Measurements from ENCODE around the gene ODAD2.

Gene ODAD2

GRCh38 chr10:27833792-27834191, 165.1 kb downstream of the ODAD2 start:
- DNase-seq = no peak

GRCh38 chr10:27832826-27833225, 166.1 kb downstream of the ODAD2 start:
- no peak for DNase-seq

GRCh38 chr10:27826369-27826768, 172.5 kb downstream of the ODAD2 start:
- DNase-seq = no peak

GRCh38 chr10:27822301-27822700, 176.6 kb downstream of the ODAD2 start:
- no peak for DNase-seq

- DNase-seq = no peak
Measured at GRCh38 chr10:27820637-27821036, 178.2 kb downstream of the ODAD2 start.

GRCh38 chr10:27819781-27820531, 178.9 kb downstream of the ODAD2 start:
- no peak for DNase-seq

- no peak for DNase-seq
Measured at GRCh38 chr10:27816320-27816719, 182.6 kb downstream of the ODAD2 start.

- DNase-seq = no peak
Measured at GRCh38 chr10:27815846-27816245, 183.0 kb downstream of the ODAD2 start.

GRCh38 chr10:27815261-27815660, 183.6 kb downstream of the ODAD2 start:
- no peak for DNase-seq

GRCh38 chr10:27805180-27805579, 193.7 kb downstream of the ODAD2 start:
- no peak for DNase-seq

GRCh38 chr10:27804136-27804535, 194.7 kb downstream of the ODAD2 start:
- no peak for DNase-seq

GRCh38 chr10:27801171-27801785, 197.6 kb downstream of the ODAD2 start:
- DNase-seq = no peak

- DNase-seq = no peak
Measured at GRCh38 chr10:27799046-27799445, 199.8 kb downstream of the ODAD2 start.

- peak; percentile 9 for DNase-seq
Measured at GRCh38 chr10:27794157-27794556, 204.7 kb downstream of the ODAD2 start.

GRCh38 chr10:27792216-27792615, 206.7 kb downstream of the ODAD2 start:
- no peak for DNase-seq

GRCh38 chr10:27784272-27784671, 214.6 kb downstream of the ODAD2 start:
- DNase-seq = no peak

GRCh38 chr10:27783660-27784059, 215.2 kb downstream of the ODAD2 start:
- peak; percentile 37 for DNase-seq

- no peak for DNase-seq
Measured at GRCh38 chr10:27779462-27780015, 219.3 kb downstream of the ODAD2 start.

- DNase-seq = no peak
Measured at GRCh38 chr10:27774831-27775230, 224.0 kb downstream of the ODAD2 start.

- DNase-seq = peak; percentile 37
Measured at GRCh38 chr10:27771231-27771630, 227.6 kb downstream of the ODAD2 start.

- no peak for DNase-seq
Measured at GRCh38 chr10:27770181-27770580, 228.7 kb downstream of the ODAD2 start.

All from stimulated activated CD4-positive, alpha-beta T cell treated with anti-CD3 and anti-CD28 coated beads, Interleukin-15, amount 100 ng/mL, for 24 hours (primary cell).